Heart left ventricle (tissue), 13 donors: Measurements from ENCODE around the gene MYBPC1.

Experiments
- POLR2A ChIP-seq, 2 donors: fragments of 450-650 bp; IDR thresholded peaks; one replicate each; pipeline ENCODE4 v1.6.1; 2017; ENCODE audit warnings: antibody characterized with exemption in 2 of 2, mild to moderate bottlenecking in 2 of 2, moderate library complexity in 2 of 2
- TF ChIP-seq, protein P1 (sequence below), 12 donors: fragments of 200-600 bp; sonication (generic) in 4 of 12; IDR thresholded peaks; one replicate each; pipeline versions ENCODE4 v1.5.0 to v1.8.0; 2018 to 2022; ENCODE audit warnings: antibody characterized with exemption in 12 of 12, mild to moderate bottlenecking in 5 of 12
- donor health status: ischemic (EF 13 %, LVEDD 7.1; RV severe dilation, severe dysfunction).
- donor health status: DM: no; HTN: yes; CAD: no.
- donor health status: DM: no; HTN: no; CAD: no.
- donor health status: ischemic (EF 25% LVEDD 6.9; RV normal size, moderate dysfunction).
- donor health status: ischemic (EF 25% LVEDD 5.7; RV mildly dilated, moderate dysfunction).
- donor health status: ischemic (EF 35%, LVEDD 5.7; RV mildly dilated, moderate dysfunction).
- donor health status: nonischemic (EF 11% LVEDD 7.7; RV severe dilation, severe dysfunction).
- donor health status: DM: yes; HTN: yes; CAD: no.
- donor health status: PGD.
- donor health status: ischemic (EF 29% LVEDD 5.4; RV normal size, mild dysfunction).
- donor health status: nonischemic (EF 23%, LVEDD 6.1; RV moderate dilation, normal function).

DNA sequence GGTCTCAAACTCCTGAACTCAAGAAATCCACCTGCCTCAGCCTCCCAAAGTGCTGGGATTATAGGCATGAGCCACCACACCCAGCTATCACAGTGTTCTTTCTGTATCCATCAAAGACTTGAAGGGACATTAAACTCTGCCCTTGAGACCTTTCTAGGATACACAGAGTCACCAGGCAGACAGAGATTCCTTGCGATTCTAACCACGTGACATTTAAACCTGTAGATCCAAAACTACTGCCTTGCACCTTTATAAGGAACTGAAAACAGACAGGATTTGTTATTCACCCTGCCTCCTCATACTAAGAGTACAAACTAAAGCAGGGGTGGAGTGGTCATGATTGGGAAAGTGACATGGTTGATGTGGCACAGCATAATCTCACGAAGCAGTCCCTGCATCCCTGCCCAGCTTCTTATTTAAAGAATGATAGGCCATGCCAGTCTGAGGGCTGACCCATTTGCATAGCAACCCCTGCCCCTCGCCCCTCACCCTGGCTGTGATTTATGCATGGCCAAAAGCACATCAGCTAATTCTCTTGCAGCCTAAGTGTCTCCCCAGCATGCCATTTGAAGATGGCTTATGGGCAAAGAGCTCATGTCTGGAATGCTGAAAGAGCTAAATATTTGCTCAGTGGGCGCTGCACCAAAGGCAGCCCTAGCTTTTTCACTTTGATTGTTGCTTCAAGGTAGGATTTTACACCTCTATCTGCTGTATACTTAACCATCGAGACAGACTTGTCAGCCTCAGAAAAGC, 43.2 kb upstream of the MYBPC1 start:
- TF ChIP-seq, protein P1, sequence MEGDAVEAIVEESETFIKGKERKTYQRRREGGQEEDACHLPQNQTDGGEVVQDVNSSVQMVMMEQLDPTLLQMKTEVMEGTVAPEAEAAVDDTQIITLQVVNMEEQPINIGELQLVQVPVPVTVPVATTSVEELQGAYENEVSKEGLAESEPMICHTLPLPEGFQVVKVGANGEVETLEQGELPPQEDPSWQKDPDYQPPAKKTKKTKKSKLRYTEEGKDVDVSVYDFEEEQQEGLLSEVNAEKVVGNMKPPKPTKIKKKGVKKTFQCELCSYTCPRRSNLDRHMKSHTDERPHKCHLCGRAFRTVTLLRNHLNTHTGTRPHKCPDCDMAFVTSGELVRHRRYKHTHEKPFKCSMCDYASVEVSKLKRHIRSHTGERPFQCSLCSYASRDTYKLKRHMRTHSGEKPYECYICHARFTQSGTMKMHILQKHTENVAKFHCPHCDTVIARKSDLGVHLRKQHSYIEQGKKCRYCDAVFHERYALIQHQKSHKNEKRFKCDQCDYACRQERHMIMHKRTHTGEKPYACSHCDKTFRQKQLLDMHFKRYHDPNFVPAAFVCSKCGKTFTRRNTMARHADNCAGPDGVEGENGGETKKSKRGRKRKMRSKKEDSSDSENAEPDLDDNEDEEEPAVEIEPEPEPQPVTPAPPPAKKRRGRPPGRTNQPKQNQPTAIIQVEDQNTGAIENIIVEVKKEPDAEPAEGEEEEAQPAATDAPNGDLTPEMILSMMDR (IDR thresholded peaks at IDR 0.05) = no peak
- TF ChIP-seq POLR2A (IDR thresholded peaks at IDR 0.05) = no peak
